CD4-positive, alpha-beta T cell treated with Interleukin-1 beta for 1 hour (primary cell): ENCODE data around the gene DCHS1.
"Not testable (repeated sequence)": the region's sequence is repeated elsewhere in the genome, so short reads cannot be mapped to it uniquely, and the experiment has no call there.

ENCODE experiments used
- DNase-seq, 2 donors: peaks; one replicate each; pipeline ENCODE4 v3.0.0-alpha.2; 2020 to 2022

The DCHS1 gene, protein sequence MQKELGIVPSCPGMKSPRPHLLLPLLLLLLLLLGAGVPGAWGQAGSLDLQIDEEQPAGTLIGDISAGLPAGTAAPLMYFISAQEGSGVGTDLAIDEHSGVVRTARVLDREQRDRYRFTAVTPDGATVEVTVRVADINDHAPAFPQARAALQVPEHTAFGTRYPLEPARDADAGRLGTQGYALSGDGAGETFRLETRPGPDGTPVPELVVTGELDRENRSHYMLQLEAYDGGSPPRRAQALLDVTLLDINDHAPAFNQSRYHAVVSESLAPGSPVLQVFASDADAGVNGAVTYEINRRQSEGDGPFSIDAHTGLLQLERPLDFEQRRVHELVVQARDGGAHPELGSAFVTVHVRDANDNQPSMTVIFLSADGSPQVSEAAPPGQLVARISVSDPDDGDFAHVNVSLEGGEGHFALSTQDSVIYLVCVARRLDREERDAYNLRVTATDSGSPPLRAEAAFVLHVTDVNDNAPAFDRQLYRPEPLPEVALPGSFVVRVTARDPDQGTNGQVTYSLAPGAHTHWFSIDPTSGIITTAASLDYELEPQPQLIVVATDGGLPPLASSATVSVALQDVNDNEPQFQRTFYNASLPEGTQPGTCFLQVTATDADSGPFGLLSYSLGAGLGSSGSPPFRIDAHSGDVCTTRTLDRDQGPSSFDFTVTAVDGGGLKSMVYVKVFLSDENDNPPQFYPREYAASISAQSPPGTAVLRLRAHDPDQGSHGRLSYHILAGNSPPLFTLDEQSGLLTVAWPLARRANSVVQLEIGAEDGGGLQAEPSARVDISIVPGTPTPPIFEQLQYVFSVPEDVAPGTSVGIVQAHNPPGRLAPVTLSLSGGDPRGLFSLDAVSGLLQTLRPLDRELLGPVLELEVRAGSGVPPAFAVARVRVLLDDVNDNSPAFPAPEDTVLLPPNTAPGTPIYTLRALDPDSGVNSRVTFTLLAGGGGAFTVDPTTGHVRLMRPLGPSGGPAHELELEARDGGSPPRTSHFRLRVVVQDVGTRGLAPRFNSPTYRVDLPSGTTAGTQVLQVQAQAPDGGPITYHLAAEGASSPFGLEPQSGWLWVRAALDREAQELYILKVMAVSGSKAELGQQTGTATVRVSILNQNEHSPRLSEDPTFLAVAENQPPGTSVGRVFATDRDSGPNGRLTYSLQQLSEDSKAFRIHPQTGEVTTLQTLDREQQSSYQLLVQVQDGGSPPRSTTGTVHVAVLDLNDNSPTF (N-terminal part only)

DNA sequence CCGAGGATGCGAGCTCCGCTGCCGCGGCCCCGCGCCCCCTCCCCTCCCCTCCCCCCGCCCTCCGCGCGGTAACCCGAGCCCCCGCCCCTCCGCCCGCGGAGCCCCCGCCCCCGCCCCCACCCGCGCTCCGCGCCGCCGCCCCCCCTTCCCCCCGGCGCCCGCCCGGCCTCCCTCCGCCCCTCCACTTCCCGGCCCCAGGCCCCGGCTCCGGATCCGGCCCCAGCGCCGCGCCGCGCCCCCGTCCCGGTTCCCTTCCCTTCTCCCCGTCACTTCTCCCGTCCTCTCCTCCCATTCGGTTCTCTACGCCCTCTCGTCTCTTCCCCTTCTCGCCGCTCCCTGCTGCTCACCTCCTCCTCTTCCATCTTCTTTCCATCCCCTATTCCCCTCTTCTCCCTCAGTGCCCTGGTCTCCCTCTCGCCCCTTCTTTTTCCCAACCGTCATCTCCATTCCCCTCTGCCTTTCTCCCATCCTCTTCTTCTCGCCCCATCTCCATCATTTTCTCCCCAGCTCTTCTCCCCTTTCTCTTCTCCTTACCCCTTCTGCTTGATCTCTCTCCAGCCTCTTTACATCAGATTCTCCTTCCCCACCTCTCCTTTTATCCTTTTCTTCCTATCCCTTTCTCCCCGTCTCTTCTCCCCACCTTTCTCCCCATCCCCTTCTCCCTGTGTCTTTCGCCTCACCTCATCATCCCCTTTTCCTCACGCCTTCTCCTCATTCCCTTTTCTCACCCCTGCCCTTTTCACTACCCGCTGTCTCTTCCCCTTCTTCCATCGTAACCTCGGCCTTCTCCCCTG lies at the start of gene DCHS1:
Gene DCHS1 (minus strand): TSS at position 20 of the 794 bp plus-strand sequence. CDS start 14,196 bp downstream, outside the sequence.
- DNase-seq = no peak

DNA sequence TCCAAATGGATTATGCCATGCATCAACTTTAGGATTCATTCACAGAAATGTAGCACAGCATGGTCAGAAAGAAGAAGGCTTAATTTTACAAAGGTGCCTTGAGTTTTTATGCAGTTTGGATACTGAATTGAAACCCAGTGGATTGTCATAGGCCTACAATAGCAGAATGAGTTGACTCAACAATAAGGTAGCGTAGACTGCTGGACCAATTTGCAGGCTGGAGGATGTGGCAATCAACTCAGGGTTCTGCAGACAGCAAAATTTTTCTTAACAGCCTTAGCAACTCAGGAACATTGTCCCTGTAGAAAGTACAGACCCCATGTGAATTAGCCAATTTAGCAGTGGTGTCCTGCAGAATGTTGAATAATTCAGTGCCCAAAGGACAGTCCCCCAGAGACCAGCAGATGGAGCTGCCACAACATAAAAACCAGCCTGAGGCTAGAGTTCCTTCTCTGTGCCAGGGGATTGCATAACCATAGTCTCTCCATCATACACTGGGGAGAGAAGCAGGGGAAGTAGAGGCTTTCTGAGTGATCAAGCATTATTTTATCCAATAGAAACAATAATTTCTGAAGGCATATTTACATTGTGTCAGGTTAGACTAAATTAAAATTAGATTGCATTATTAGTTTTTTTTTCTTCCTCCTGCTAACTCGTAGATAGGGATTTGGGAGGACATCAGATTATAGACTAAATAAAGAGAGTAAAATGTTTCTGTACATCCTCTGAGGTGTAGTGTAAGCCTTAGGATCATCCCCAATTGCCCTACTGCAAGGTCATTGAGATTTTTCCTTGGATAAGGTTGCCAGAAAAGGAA lies 47.8 kb upstream of the DCHS1 start:
- peak; percentile 49 to 51 for DNase-seq

- DNase-seq = not testable (repeated sequence)
Measured at GRCh38 chr11:6701955-6702354, 46.3 kb upstream of the DCHS1 start.

DNA sequence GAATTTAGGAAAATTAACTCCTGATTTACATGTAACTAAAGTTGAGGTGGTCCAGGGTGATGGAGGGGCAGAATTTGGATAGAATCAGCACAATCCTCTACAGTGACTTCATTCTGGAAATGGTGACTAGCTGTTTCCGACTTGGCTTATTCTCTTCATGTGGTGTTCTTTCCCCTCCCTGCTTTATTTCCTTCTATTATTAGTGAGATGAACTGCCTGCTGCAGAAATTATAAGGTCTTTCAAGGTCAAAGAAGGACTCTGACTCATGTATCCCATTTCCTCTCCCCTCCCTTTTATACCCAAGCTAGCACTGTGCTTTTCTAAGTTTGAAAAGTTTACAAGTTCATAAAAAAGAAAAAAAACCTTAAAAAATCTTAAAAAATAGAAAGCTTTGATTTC lies 39.8 kb upstream of the DCHS1 start:
- no peak for DNase-seq

DNA sequence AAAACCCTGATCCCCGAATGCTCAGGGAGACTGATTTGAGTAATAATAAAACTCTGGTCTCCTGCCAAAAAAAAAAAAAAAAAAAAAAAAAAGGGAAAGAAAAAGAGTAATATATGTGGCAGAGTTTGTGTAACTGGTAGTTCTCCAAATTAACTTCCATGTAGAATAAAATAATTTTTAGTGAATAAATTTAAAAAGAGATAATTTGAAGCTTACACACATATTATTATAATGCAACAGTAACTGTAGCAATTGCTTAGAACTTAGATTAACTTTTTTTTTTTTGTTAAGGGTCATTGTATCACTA lies 38.6 kb upstream of the DCHS1 start:
- no peak for DNase-seq

GRCh38 chr11:6693342-6694228 lies 38.0 kb upstream of the DCHS1 start:
- DNase-seq = peak; percentile 13 to 67

- no peak for DNase-seq
Measured at GRCh38 chr11:6692128-6692527, 36.5 kb upstream of the DCHS1 start.

DNA sequence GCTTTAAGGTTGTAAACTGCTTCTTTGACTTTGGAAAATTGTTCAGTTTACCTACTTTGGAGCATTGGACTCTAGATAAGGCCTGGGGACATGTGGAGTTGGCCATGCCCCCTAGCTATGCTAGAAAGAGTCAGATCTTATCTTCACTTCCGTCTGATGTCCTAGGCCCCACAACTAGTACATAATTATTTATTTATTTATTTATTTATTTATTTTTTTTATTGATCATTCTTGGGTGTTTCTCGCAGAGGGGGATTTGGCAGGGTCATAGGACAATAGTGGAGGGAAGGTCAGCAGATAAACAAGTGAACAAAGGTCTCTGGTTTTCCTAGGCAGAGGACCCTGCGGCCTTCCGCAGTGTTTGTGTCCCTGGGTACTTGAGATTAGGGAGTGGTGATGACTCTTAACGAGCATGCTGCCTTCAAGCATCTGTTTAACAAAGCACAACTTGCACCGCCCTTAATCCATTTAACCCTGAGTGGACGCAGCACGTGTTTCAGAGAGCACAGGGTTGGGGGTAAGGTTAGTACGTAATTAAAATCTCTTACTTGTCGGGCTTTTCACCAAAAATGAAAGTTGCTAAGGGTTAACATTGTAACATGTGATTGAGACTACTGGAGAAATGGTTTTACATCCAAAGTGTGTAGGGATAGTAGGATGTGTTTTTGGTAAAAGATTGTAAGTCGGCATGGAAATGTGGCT lies 35.0 kb upstream of the DCHS1 start:
- not testable (repeated sequence) for DNase-seq

- DNase-seq = no peak
Measured at GRCh38 chr11:6687876-6688275, 32.3 kb upstream of the DCHS1 start.

GRCh38 chr11:6686006-6686405 lies 30.4 kb upstream of the DCHS1 start:
- no peak for DNase-seq

DNA sequence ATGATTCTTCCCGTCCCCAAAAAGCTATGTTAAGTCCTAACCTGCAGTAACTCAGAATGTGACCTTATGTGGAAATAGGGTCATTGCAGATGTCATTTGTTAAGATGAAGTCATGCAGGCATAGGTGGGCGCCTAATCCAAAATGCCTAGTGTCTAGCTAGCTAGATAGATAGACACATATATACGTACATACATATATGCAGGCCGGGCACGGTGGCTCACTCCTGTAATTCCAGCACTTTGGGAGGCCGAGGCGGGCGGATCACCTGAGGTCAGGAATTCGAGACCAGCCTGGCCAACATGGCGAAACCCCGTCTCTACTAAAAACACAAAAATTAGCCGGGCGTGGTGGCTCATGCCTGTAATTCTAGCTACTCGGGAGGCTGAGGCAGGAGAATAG lies 28.5 kb upstream of the DCHS1 start:
- DNase-seq = not testable (repeated sequence)

DNA sequence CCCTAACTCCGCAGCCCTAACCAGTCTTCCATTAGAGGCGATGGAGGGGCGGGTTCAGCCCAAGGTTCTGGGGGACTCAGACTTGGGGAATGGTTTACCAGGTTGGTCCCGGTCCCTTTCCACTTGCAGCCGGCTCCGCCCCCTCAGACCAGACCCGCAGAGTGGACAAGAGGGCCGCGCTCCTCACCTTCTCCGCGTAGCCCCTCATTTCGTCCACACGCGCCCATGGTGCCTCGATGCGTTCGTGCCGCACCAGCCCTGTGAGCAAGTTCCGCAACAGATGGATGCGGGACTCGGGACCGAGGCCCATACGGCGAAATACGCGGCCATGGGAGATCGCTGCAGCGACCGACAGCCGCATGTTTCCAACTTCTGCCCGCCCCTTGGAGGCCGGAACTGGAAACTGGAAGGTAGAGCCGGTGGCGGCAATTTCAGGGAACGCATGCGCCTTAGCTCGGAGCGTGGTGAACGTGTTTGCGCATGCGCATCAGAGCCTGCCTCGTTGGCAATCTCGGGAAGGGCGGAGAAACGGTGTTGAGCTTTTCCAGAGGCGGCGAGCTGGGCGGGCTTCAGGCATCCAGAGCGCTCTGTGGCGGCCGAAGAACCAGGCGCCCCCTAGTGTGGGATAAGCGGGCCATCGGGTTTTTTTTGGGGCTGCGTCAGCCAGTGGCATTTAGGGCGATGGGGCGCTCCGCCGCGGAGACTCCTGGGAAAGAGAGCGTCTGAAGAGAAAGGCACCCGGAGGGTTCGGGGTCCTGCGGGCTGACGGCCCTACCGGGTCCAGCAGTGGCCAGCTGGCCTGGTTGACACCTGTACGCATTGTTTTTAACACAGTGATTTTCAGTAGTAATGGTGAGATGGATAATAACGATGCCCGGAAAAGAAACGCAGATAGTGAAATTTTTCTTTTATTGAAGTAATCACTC lies 27.6 kb upstream of the DCHS1 start, which contains the start of gene MRPL17:
Gene MRPL17 (minus strand): TSS at position 405 of the 926 bp plus-strand sequence. CDS start 44 bp downstream, at position 361.
- DNase-seq = peak; percentile 100

- DNase-seq = no peak
Measured at GRCh38 chr11:6682591-6682935, 27.0 kb upstream of the DCHS1 start.

DNA sequence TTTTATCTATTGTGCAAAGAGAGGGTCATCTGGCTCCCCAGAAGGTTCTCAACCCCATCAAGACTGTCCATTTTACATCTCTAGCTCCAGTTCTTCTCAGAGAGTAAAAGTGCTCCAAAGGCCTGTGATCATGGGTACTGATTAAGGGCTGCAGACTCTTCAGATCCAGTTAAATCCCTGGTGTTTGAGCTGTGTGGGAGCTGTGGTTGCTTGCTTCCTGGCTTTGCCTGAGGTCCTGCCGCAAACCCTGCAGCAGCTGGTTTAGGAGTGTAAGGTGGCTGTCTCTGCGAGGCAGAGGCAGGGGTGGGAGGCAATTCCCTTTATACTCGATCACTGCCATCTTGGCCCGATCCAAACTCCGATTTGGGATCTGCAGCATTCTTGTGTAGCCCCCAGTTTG lies 26.3 kb upstream of the DCHS1 start:
- DNase-seq = no peak

GRCh38 chr11:6681505-6681904 lies 25.9 kb upstream of the DCHS1 start:
- no peak for DNase-seq

GRCh38 chr11:6677018-6677417 lies 21.4 kb upstream of the DCHS1 start:
- no peak for DNase-seq

DNA sequence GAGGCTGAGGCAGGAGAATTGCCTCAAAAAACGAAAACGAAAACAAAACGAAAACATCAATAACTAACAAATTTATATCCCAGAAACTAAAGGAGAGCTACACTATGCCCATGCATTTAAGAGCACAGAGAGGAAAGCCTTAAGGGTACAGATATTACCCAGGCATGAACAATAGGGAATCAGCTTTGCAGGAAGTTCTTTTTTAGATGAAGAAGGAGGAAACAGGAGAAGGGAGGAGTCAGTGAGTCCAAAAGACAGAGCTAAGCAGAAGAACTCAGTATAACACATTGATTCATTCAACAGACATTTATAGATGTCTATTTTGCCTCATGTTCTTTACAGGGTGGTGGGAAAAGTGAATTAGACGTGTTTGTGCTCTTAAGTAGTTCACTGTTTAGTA lies 19.3 kb upstream of the DCHS1 start:
- no peak for DNase-seq

GRCh38 chr11:6674219-6674597 lies 18.6 kb upstream of the DCHS1 start:
- no peak for DNase-seq
